ENCODE measurements around the gene ATAT1.

GRCh38 chr6:30603961-30604360, 22.7 kb upstream of the ATAT1 start:
- TF ChIP-seq CTCF (conservative IDR thresholded peaks at IDR 0.05) (no peak), EZH2 (IDR thresholded peaks at IDR 0.05; ENCODE audit: low read depth) (no peak)
